ENCODE results near the gene AMT. TPM values are rescaled to one million over a fixed set of nuclear protein-coding genes. Genes with fewer than 3 reads are reported as not detected.

AMT gene
- total and polyA plus RNA-seq, 2 experiments from 2014 or later: 32.8 to 35.6 TPM

DNA sequence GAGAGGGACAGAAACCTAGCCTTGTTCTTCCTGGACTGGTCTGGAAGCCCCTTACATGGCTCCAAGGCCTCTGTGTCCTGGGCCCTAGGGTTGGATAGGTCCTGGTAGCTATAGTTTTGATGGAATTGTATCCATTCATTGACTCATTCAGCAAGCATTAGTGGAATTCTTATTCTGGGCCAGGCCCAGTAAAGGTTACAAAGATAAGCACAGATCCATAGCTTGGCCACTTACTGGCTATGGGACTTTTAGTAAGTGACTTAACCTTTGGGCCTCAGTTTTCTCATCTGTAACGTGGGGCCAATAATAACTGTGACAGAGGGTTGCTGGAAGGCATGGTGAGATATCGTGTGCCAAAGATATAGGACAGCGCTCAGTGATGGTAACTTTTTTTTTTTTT lies 34.2 kb upstream of the AMT start:
- Mint-ChIP-seq H3K9me3 (no peaks in the 10 kb centered on the region), H3K27me3 (ENCODE audit: insufficient read depth, low read depth, poor library complexity) (peaks cover 7% of the 10 kb centered on the region), H3K36me3 (ENCODE audit: low read depth) (no peaks in the 10 kb centered on the region), H3K4me1 (peaks cover 44% of the 10 kb centered on the region), H3K4me3 (no peak overlapping the region), H3K27ac (no peak overlapping the region)
- Histone ChIP-seq H3K27me3 (ENCODE audit: insufficient read depth) (no peaks in the 10 kb centered on the region), H3K9me2 (ENCODE audit: insufficient read depth) (no peaks in the 10 kb centered on the region), H3K4me1 (ENCODE audit: insufficient read depth) (peaks cover 32% of the 10 kb centered on the region), H3K27ac (ENCODE audit: low read depth) (no peak overlapping the region), H2AFZ (no peak overlapping the region), H3K36me3 (ENCODE audit: insufficient read depth) (no peaks in the 10 kb centered on the region), H3K4me3 (no peak overlapping the region), H3K4me2 (no peak overlapping the region), H3K79me2 (replicated peaks; ENCODE audit: insufficient read depth) (no peaks in the 10 kb centered on the region), H3F3A (replicated peaks; ENCODE audit: low read depth) (peaks cover 13% of the 10 kb centered on the region; the same call in 1 of the 2 replicates), H4K20me1 (replicated peaks; ENCODE audit: insufficient read depth) (no peaks in the 10 kb centered on the region)
- ATAC-seq: no peak
- no peak for TF ChIP-seq STAT1 (IDR thresholded peaks at IDR 0.05; ENCODE audit: unreplicated experiment)
- no peak for DNase-seq (ENCODE audit: low spot score)

DNA sequence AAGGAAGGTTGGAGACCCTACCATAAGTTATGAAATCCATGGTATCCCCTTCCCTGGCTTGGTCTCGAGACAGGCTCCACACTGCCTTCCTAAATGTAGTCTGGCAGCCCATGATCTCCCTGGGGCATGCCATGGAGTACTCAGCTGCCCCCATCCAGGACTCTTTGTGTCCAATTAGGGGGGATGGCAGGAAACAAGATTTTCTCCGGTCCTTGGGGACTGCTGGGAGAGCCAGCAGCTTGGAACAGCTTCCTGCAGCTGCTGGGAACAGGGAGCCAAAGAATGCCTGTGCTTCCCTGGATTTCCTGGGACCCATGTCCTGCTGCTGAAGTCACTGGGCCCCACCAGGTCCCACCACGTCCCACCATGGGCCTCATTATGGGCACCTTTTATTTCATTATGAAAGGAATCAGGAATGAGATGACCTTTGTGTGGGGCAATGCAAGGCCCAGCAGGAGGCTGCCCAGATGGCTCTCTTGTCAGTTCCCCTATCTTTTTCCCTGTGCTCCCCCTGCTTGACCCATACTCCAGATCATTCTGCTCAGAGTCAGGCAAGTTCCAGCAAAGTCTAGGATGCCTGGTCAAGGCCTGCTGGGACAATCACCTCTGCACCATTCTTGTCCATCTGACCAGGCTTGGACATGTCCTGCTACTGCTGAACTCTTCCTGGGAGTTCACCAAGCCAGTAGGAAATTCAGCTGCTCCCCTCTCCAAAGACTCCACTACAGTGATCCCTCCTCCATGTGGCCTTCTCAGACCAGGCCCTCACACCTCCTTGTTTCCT lies 32.8 kb upstream of the AMT start:
- no peaks in the 10 kb centered on the region for H3K27me3 ChIP-seq (ENCODE audit: insufficient read depth)
- H4K20me1 ChIP-seq (replicated peaks; ENCODE audit: insufficient read depth): no peaks in the 10 kb centered on the region
- no peaks in the 10 kb centered on the region for H3K36me3 ChIP-seq (ENCODE audit: insufficient read depth)
- H3K4me1 ChIP-seq (ENCODE audit: insufficient read depth): peaks cover 19% of the 10 kb centered on the region
- H2AFZ ChIP-seq: peak overlapping the region; percentile 23
- H3K4me2 ChIP-seq: no peak overlapping the region
- peaks cover 10% of the 10 kb centered on the region; the same call in 1 of the 2 replicates for H3F3A ChIP-seq (replicated peaks; ENCODE audit: low read depth)
- Mint-ChIP-seq H3K36me3 (ENCODE audit: low read depth) (no peaks in the 10 kb centered on the region), H3K9me3 (no peaks in the 10 kb centered on the region), H3K27me3 (ENCODE audit: insufficient read depth, low read depth, poor library complexity) (peaks cover 8% of the 10 kb centered on the region), H3K4me3 (no peak overlapping the region), H3K27ac (peak overlapping the region; percentile 84), H3K4me1 (peaks cover 31% of the 10 kb centered on the region)
- no peaks in the 10 kb centered on the region for H3K79me2 ChIP-seq (replicated peaks; ENCODE audit: insufficient read depth)
- H3K4me3 ChIP-seq: no peak overlapping the region
- ATAC-seq (peak; percentile 5), DNase-seq (ENCODE audit: low spot score) (no peak)
- H3K9me2 ChIP-seq (ENCODE audit: insufficient read depth): no peaks in the 10 kb centered on the region
- no peak overlapping the region for H3K27ac ChIP-seq (ENCODE audit: low read depth)
- TF ChIP-seq JUNB (IDR thresholded peaks at IDR 0.05; ENCODE audit: unreplicated experiment) (no peak), CREB1 (CRISPR knock-in tag; IDR thresholded peaks at IDR 0.05; ENCODE audit: low read depth) (no peak), ZNF462 (CRISPR knock-in tag; IDR thresholded peaks at IDR 0.05) (no peak), NANOG (IDR thresholded peaks at IDR 0.05; ENCODE audit: borderline replicate concordance) (no peak), REST (IDR thresholded peaks at IDR 0.05; ENCODE audit: unreplicated experiment) (no peak), POLR2AphosphoS5 (IDR thresholded peaks at IDR 0.05; ENCODE audit: low read depth) (no peak), STAT1 (IDR thresholded peaks at IDR 0.05; ENCODE audit: unreplicated experiment) (no peak), EZH2 (IDR thresholded peaks at IDR 0.05; ENCODE audit: low read depth, unreplicated experiment) (no peak)
- TF ChIP-seq, protein P1, sequence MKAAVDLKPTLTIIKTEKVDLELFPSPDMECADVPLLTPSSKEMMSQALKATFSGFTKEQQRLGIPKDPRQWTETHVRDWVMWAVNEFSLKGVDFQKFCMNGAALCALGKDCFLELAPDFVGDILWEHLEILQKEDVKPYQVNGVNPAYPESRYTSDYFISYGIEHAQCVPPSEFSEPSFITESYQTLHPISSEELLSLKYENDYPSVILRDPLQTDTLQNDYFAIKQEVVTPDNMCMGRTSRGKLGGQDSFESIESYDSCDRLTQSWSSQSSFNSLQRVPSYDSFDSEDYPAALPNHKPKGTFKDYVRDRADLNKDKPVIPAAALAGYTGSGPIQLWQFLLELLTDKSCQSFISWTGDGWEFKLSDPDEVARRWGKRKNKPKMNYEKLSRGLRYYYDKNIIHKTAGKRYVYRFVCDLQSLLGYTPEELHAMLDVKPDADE (IDR thresholded peaks at IDR 0.05): no peak

All from GM23338 (cell line).